T-helper 2 cell (primary cell): ENCODE measurements around the gene GPR37L1.
"Not testable (repeated sequence)": the region's sequence is repeated elsewhere in the genome, so short reads cannot be mapped to it uniquely, and the experiment has no call there.

Source experiments
- DNase-seq, 5 experiments: peaks; one replicate each; pipeline versions ENCODE4 v3.0.0 to v3.0.0-alpha.2; 2012 to 2022

Gene GPR37L1

GRCh38 chr1:202110977-202111376 is 11.7 kb upstream of the GPR37L1 start:
- DNase-seq: no peak

- DNase-seq: not testable (repeated sequence)
Measured at GRCh38 chr1:202111589-202111988, 11.1 kb upstream of the GPR37L1 start.

- no peak for DNase-seq
Measured at GRCh38 chr1:202112859-202113689, 9.6 kb upstream of the GPR37L1 start.

- DNase-seq: no peak
Measured at GRCh38 chr1:202113690-202114300, 8.9 kb upstream of the GPR37L1 start.

- no peak for DNase-seq
Measured at GRCh38 chr1:202116287-202116686, 6.4 kb upstream of the GPR37L1 start.

GRCh38 chr1:202117898-202118371 is 4.8 kb upstream of the GPR37L1 start:
- DNase-seq: no peak

- no peak for DNase-seq
Measured at GRCh38 chr1:202121006-202121405, 1.7 kb upstream of the GPR37L1 start.

- no peak for DNase-seq
Measured at GRCh38 chr1:202123336-202123813, 658 bp downstream of the GPR37L1 start.

- no peak for DNase-seq
Measured at GRCh38 chr1:202124142-202124541, 1.4 kb downstream of the GPR37L1 start.

- DNase-seq: no peak
Measured at GRCh38 chr1:202125611-202126010, 2.9 kb downstream of the GPR37L1 start.

GRCh38 chr1:202126426-202126825 is 3.7 kb downstream of the GPR37L1 start:
- DNase-seq: no peak

- DNase-seq: no peak
Measured at GRCh38 chr1:202127061-202127460, 4.3 kb downstream of the GPR37L1 start.

- DNase-seq: no peak
Measured at GRCh38 chr1:202127836-202128622, 5.3 kb downstream of the GPR37L1 start.

GRCh38 chr1:202129453-202130296 is 7.0 kb downstream of the GPR37L1 start:
- no peak for DNase-seq

- no peak for DNase-seq
Measured at GRCh38 chr1:202130297-202130721, 7.6 kb downstream of the GPR37L1 start.

- DNase-seq: no peak
Measured at GRCh38 chr1:202130816-202131522, 8.3 kb downstream of the GPR37L1 start.

GRCh38 chr1:202131956-202132821 is 9.5 kb downstream of the GPR37L1 start:
- no peak for DNase-seq

GRCh38 chr1:202133001-202133400 is 10.3 kb downstream of the GPR37L1 start:
- DNase-seq: no peak

GRCh38 chr1:202133496-202133895 is 10.8 kb downstream of the GPR37L1 start:
- DNase-seq: no peak

GRCh38 chr1:202133989-202134388 is 11.3 kb downstream of the GPR37L1 start:
- no peak for DNase-seq
